H1 (cell line): ENCODE results near the gene MAP7. TPM values are rescaled to one million over a fixed set of nuclear protein-coding genes. Genes with fewer than 3 reads are reported as not detected.

Source experiments
- CTCF ChIA-PET: fragments of 300-600 bp; sonication (Branson Sonifier 250); formaldehyde crosslinking; loops from one replicate; lab custom pipeline; 2021; ENCODE audit not compliant: partially characterized antibody; lab: Charles Lee
- POLR2A ChIA-PET: fragments of 300-600 bp; sonication (Branson Sonifier 250); formaldehyde crosslinking; loops from one replicate; lab custom pipeline; 2021; ENCODE audit warnings: inconsistent platforms; ENCODE audit not compliant: partially characterized antibody; lab: Charles Lee
- DNase-seq, 2 experiments: peaks; one replicate each; pipeline versions ENCODE4 v3.0.0 to v3.0.0-alpha.2; 2010 to 2022; ENCODE audit warnings: low spot score in 2 of 2, low read depth in 1 of 2, mixed read lengths in 1 of 2
- FAIRE-seq: peaks from 2 replicates; lab custom pipeline; 2011; peaks lifted over from hg19 to GRCh38; lab: Jason Lieb, UNC
- H2AFZ ChIP-seq: 2 replicates; pipeline ENCODE4 v1.8.1; 2012; ENCODE audit warnings: low read length, inconsistent platforms
- H2AK5ac ChIP-seq: 2 replicates; pipeline ENCODE4 v1.6.1; 2013; ENCODE audit warnings: low read depth, low read length
- H2BK120ac ChIP-seq: replicated peaks from 2 replicates; pipeline ENCODE3; 2013; ENCODE audit warnings: low read depth, low read length, inconsistent platforms
- H2BK12ac ChIP-seq: 2 replicates; pipeline ENCODE4 v1.6.1; 2013; ENCODE audit warnings: low read depth, low read length
- H2BK15ac ChIP-seq: 2 replicates; pipeline ENCODE4 v1.6.1; 2013; ENCODE audit warnings: low read length
- H2BK20ac ChIP-seq: 2 replicates; pipeline ENCODE4 v1.6.1; 2013; ENCODE audit warnings: low read length
- H2BK5ac ChIP-seq: 2 replicates; pipeline ENCODE4 v1.6.1; 2013; ENCODE audit warnings: low read depth, low read length
- H3K14ac ChIP-seq: 2 replicates; pipeline ENCODE4 v1.6.1; 2013; ENCODE audit warnings: inconsistent platforms; ENCODE audit not compliant: insufficient read length
- H3K18ac ChIP-seq: 2 replicates; pipeline ENCODE4 v1.6.1; 2013; ENCODE audit warnings: low read length; ENCODE audit errors: extremely low read depth
- H3K23ac ChIP-seq: 2 replicates; pipeline ENCODE4 v1.6.1; 2013; ENCODE audit warnings: inconsistent platforms; ENCODE audit not compliant: insufficient read length
- H3K23me2 ChIP-seq: 2 replicates; pipeline ENCODE4 v1.6.1; 2013; ENCODE audit warnings: low read depth, low read length
- H3K27ac ChIP-seq: 2 replicates; pipeline ENCODE4 v1.6.1; 2011; ENCODE audit warnings: low read depth, low read length, inconsistent platforms
- H3K27me3 ChIP-seq, 4 experiments: replicated peaks in 1 of 4; 1 replicate in 1 of 4; 2 replicates in 3 of 4; pipeline versions ENCODE4 v1.6.1 to v1.8.1; 2011 to 2013; ENCODE audit warnings: low read length in 3 of 4, mild to moderate bottlenecking in 3 of 4, inconsistent platforms in 2 of 4, mixed read lengths in 2 of 4, moderate library complexity in 1 of 4; ENCODE audit not compliant: control insufficient read depth in 3 of 4, insufficient read depth in 3 of 4; ENCODE audit errors: extremely low read depth in 1 of 4
- H3K36me3 ChIP-seq, 4 experiments: 2 replicates each; pipeline versions ENCODE4 v1.6.1 to v1.8.1; 2011 to 2013; ENCODE audit warnings: mild to moderate bottlenecking in 4 of 4, low read length in 3 of 4, moderate library complexity in 2 of 4, control low read depth in 1 of 4, inconsistent platforms in 1 of 4; ENCODE audit not compliant: insufficient read depth in 4 of 4, control insufficient read depth in 2 of 4
- H3K4ac ChIP-seq: replicated peaks from 2 replicates; pipeline ENCODE3; 2013; ENCODE audit warnings: low read length, low read depth, mixed read lengths, inconsistent platforms; ENCODE audit not compliant: insufficient read length
- H3K4me1 ChIP-seq, 4 experiments: replicated peaks in 1 of 4; 1 replicate in 1 of 4; 2 replicates in 3 of 4; pipeline versions ENCODE4 v1.6.1 to v1.8.1; 2011 to 2013; ENCODE audit warnings: low read length in 3 of 4, inconsistent platforms in 2 of 4, mixed read lengths in 1 of 4; ENCODE audit not compliant: insufficient read depth in 4 of 4, control insufficient read depth in 3 of 4
- H3K4me2 ChIP-seq, 2 experiments: 2 replicates each; pipeline versions ENCODE4 v1.6.1 to v1.8.1; 2011 to 2013; ENCODE audit warnings: low read depth in 2 of 2, low read length in 2 of 2, control low read depth in 1 of 2, inconsistent platforms in 1 of 2, mild to moderate bottlenecking in 1 of 2; ENCODE audit not compliant: insufficient read depth in 1 of 2
- H3K4me3 ChIP-seq, 4 experiments: fragments of 200-600, 300-600 bp in 1 of 4; sonication (generic), shearing (Covaris generic), sonication (Bioruptor Twin) in 1 of 4; 2 replicates each; pipeline versions ENCODE4 v1.5.1 to v1.8.1; 2011 to 2016; ENCODE audit warnings: low read length in 4 of 4, low read depth in 3 of 4, control low read depth in 2 of 4, inconsistent platforms in 2 of 4, mild to moderate bottlenecking in 2 of 4, mixed read lengths in 1 of 4, moderate library complexity in 1 of 4; ENCODE audit not compliant: insufficient read depth in 2 of 4; ENCODE audit errors: extremely low read depth in 1 of 4
- H3K56ac ChIP-seq: replicated peaks from 2 replicates; pipeline ENCODE3; 2013; ENCODE audit warnings: low read depth, mild to moderate bottlenecking, mixed read lengths, low read length, inconsistent platforms; ENCODE audit not compliant: insufficient read length
- H3K79me1 ChIP-seq: 2 replicates; pipeline ENCODE4 v1.6.1; 2013; ENCODE audit warnings: low read depth, low read length, control low read depth
- H3K79me2 ChIP-seq, 2 experiments: 2 replicates each; pipeline versions ENCODE4 v1.6.1 to v1.8.1; 2012 to 2013; ENCODE audit warnings: low read length in 2 of 2, mild to moderate bottlenecking in 2 of 2, inconsistent platforms in 1 of 2; ENCODE audit not compliant: insufficient read depth in 2 of 2, control insufficient read depth in 1 of 2
- H3K9ac ChIP-seq, 4 experiments: replicated peaks in 1 of 4; 1 replicate in 1 of 4; 2 replicates in 3 of 4; pipeline versions ENCODE4 v1.6.1 to v1.8.1; 2011 to 2013; ENCODE audit warnings: low read depth in 3 of 4, low read length in 3 of 4, control low read depth in 2 of 4, mild to moderate bottlenecking in 2 of 4, moderate library complexity in 2 of 4, inconsistent platforms in 1 of 4; ENCODE audit errors: extremely low read depth in 1 of 4
- H3K9me3 ChIP-seq, 2 experiments: 2 replicates each; pipeline versions ENCODE4 v1.6.1 to v1.8.1; 2012 to 2013; ENCODE audit warnings: mild to moderate bottlenecking in 2 of 2, moderate library complexity in 2 of 2, control low read depth in 1 of 2, inconsistent platforms in 1 of 2, low read depth in 1 of 2, low read length in 1 of 2, mixed read lengths in 1 of 2; ENCODE audit not compliant: insufficient read depth in 2 of 2
- H4K20me1 ChIP-seq, 2 experiments: replicated peaks in 1 of 2; 2 replicates each; pipeline versions ENCODE3 to v1.8.1; 2011 to 2013; ENCODE audit warnings: inconsistent platforms in 2 of 2, low read length in 2 of 2, mild to moderate bottlenecking in 1 of 2; ENCODE audit not compliant: insufficient read depth in 2 of 2, control insufficient read depth in 1 of 2
- H4K5ac ChIP-seq: 2 replicates; pipeline ENCODE4 v1.6.1; 2013; ENCODE audit warnings: low read length, low read depth, mixed read lengths, inconsistent platforms; ENCODE audit not compliant: insufficient read length
- H4K8ac ChIP-seq: 2 replicates; pipeline ENCODE4 v1.8.0; 2013; ENCODE audit warnings: mild to moderate bottlenecking, moderate library complexity, low read length, inconsistent platforms; ENCODE audit not compliant: insufficient read depth; ENCODE audit errors: extremely low read depth
- H4K91ac ChIP-seq: replicated peaks from 2 replicates; pipeline ENCODE3; 2013; ENCODE audit warnings: low read length, mixed read lengths, inconsistent platforms; ENCODE audit not compliant: insufficient read length
- CBX8 ChIP-seq: fragments of 300-800, 300-1000 bp; sonication (generic); IDR thresholded peaks from 2 replicates; pipeline ENCODE4 v1.7.1; 2016; ENCODE audit warnings: low read depth, low read length, borderline replicate concordance
- PHF8 ChIP-seq: fragments of 200-600 bp; sonication (generic); conservative IDR thresholded peaks from 2 replicates; pipeline ENCODE4 v1.7.1; 2012; ENCODE audit warnings: low read depth, mild to moderate bottlenecking, inconsistent platforms, low read length, moderate library complexity
- POLR2AphosphoS5 ChIP-seq: IDR thresholded peaks from 2 replicates; pipeline ENCODE4 v1.6.1; 2011; ENCODE audit warnings: low read depth, low read length
- WGBS, 2 experiments: shearing (Covaris generic) in 1 of 2; methylation state at CpG; one replicate each; pipeline versions ENCODE4 v1.1.6 to v1.1.7; 2013 to 2015; ENCODE audit warnings: low lambda C conversion rate in 2 of 2, mixed read lengths in 2 of 2, inconsistent platforms in 1 of 2, low coverage in 1 of 2, missing lambda C conversion rate in 1 of 2; ENCODE audit not compliant: insufficient replicate concordance in 2 of 2, insufficient coverage in 1 of 2, insufficient read length in 1 of 2; ENCODE audit errors: extremely low coverage in 1 of 2, missing lambda C conversion rate in 1 of 2; 5-methylcytosine and 5-hydroxymethylcytosine counted together
- polyA plus RNA-seq, 7 experiments: library from polyadenylated mRNA; depleted of rRNA in 3 of 7; stranded (reverse) in 5 of 7; unstranded in 2 of 7; fragments of >200 nt in 5 of 7; fragments of 200-250 nt in 2 of 7; gene quantifications; 1 replicate in 5 of 7; 2 replicates in 1 of 7; 4 replicates in 1 of 7; pipeline versions ENCODE4 v1.2.1 to v1.2.3, GENCODE V29; 2011 to 2013; ENCODE audit warnings: missing spikeins in 2 of 7, mixed read lengths in 2 of 7
- total RNA-seq: library from RNA; stranded (reverse); fragmentation: NEBNext Ultra II Directional; extraction: Animal tissue kit (Norgen Biotek cat#: 25700); gene quantifications from 2 replicates; pipeline ENCODE4 v1.2.1, GENCODE V29; 2021

Gene MAP7
- total and polyA plus RNA-seq, 2 of the 8 experiments (the other 6 are each of a cell fraction or from before 2014, with no cell fraction given): 13.5 to 66.9 TPM

GRCh38 chr6:136563386-136564152 lies 13.3 kb upstream of the MAP7 start:
- no peak overlapping the region for H2BK20ac ChIP-seq
- no peak overlapping the region for H2AK5ac ChIP-seq
- H3K23ac ChIP-seq: no peak overlapping the region
- no peak overlapping the region for H3K56ac ChIP-seq
- no peak overlapping the region for H3K4me2 ChIP-seq
- ChIA-PET POLR2A (no interaction called here), CTCF (interaction anchor here (1.5 kb wide), 1 partner anchor 8 kb away, joined by 6 read pairs; no protein-coding TSS in a partner anchor)
- no peak for FAIRE-seq
- no peaks in the 10 kb centered on the region for H3K23me2 ChIP-seq
- no peaks in the 10 kb centered on the region for H3K9me3 ChIP-seq
- H3K4ac ChIP-seq: no peak overlapping the region
- no peaks in the 10 kb centered on the region for H3K79me2 ChIP-seq
- no peak overlapping the region for H2BK15ac ChIP-seq
- H2BK5ac ChIP-seq: no peak overlapping the region
- no peaks in the 10 kb centered on the region for H3K36me3 ChIP-seq
- no peak overlapping the region for H4K91ac ChIP-seq
- no peak overlapping the region for H3K9ac ChIP-seq
- H3K18ac ChIP-seq: no peak overlapping the region
- no peak overlapping the region for H4K5ac ChIP-seq
- H2BK120ac ChIP-seq: no peak overlapping the region
- 85% methylated on average over 6 of the region's 6 CpGs; no CpG with 5 or more reads in 1 of the 2 experiments for WGBS, 2 experiments
- no peaks in the 10 kb centered on the region for H3K4me1 ChIP-seq
- no peak overlapping the region for H4K8ac ChIP-seq
- H4K20me1 ChIP-seq: no peaks in the 10 kb centered on the region
- no peak for DNase-seq
- TF ChIP-seq CBX8 (no peak), PHF8 (no peak), POLR2AphosphoS5 (no peak)
- TF ChIP-seq, all 59 proteins: peak for 0
- no peaks in the 10 kb centered on the region for H3K27me3 ChIP-seq
- no peak overlapping the region for H2BK12ac ChIP-seq
- H3K79me1 ChIP-seq: no peaks in the 10 kb centered on the region
- no peak overlapping the region for H3K4me3 ChIP-seq
- H3K14ac ChIP-seq: no peak overlapping the region
- H3K27ac ChIP-seq: no peak overlapping the region
- H2AFZ ChIP-seq: no peak overlapping the region
